HFF-Myc (cell line): ENCODE measurements around the gene C6orf47.

Experiments
- DNase-seq: peaks from one replicate; pipeline ENCODE4 v3.0.0-alpha.2; 2011; ENCODE audit warnings: low read depth; ENCODE audit errors: extremely low read depth
- H3K4me3 ChIP-seq: replicated peaks from 2 replicates; pipeline ENCODE4 v1.5.1; 2011; ENCODE audit warnings: low read depth, mild to moderate bottlenecking, control low read depth, low read length
- TF ChIP-seq, protein P1 (sequence below): IDR thresholded peaks from 2 replicates; pipeline ENCODE4 v1.5.1; 2012; ENCODE audit warnings: mild to moderate bottlenecking, low read depth, low read length, control low read depth; ENCODE audit errors: missing control alignments

Gene C6orf47

DNA sequence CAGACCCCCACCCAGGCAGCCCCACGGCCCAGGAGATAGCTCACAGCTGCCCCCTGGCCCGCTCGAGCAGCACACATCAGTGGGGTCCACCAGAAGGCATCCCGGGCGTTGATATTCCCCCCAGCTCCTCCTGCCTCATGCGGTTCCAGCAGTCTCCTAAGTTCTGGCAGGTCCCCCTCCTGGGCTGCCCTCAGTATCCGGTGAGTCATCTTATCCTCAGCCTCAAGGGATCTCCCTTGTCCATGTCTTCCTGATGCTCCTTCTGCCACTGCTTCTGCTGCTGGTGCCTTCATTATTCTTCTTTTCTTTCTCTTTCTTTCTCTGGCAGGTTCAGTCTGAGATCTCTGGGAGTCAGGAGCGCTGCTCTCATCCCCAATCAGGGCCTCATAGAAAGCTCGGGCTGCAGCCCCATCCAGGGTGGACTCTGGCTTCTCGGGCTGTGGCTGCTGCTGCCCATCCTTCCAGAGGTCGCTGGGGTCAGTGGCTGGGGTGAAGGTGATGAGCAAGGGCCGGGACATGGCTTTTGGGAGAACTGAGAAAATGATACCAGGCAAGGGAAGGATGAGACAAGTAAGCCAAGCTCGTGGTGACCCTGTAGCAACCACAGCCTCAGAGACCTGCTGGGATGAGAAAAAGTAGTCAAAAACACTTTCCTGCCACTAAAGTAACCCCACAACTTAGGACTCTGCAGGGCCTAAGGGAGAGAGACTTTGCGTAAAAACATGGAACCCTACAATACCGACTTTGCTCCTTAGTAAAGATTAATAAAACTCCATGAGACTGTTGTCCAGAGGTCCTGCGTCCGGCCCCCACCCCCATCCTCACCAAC, 3.6 kb upstream of the C6orf47 start:
- DNase-seq, result peak; percentile 61
- TF ChIP-seq, protein P1, sequence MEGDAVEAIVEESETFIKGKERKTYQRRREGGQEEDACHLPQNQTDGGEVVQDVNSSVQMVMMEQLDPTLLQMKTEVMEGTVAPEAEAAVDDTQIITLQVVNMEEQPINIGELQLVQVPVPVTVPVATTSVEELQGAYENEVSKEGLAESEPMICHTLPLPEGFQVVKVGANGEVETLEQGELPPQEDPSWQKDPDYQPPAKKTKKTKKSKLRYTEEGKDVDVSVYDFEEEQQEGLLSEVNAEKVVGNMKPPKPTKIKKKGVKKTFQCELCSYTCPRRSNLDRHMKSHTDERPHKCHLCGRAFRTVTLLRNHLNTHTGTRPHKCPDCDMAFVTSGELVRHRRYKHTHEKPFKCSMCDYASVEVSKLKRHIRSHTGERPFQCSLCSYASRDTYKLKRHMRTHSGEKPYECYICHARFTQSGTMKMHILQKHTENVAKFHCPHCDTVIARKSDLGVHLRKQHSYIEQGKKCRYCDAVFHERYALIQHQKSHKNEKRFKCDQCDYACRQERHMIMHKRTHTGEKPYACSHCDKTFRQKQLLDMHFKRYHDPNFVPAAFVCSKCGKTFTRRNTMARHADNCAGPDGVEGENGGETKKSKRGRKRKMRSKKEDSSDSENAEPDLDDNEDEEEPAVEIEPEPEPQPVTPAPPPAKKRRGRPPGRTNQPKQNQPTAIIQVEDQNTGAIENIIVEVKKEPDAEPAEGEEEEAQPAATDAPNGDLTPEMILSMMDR, result no peak
- peak overlapping the region; percentile 97 for H3K4me3 ChIP-seq

DNA sequence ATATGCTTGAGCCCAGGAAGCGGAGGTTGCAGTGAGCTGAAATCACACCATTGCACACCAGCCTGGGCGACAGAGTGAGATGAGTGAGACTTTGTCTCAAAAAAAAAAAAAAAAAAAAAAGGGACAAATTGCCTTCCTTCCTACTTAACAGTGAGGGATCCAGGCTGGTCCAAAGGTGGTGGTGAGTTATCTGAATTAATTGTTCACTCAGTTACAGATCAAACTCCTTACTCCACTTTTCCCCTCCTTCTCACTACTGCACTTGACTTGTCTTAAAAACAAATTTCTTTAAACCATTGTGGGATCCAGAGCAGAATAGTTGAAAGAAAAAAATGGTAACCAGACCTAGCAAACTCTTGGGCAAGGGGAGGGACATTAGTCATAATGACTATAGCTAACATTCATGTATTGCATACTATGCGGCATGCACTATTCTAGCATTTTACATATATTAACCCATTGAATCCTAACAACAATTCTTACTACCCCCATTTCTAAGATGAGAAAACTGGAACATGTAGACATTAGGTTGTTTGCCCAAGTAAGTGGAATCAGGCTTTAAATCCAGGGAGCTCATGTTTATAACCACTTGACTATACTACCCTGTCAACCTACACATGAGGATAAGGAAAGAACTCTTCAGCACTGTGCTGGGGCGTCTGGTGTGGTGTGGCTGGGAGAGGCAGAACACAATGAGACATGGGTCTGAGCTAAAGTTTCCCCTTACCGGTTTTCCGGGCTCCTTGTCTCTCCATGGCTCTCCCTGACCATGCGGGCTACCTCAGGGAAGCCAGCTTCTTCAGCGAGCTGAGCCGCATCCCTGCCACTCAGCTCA, 2.8 kb upstream of the C6orf47 start:
- TF ChIP-seq, protein P1, result no peak
- peak overlapping the region; percentile 97 for H3K4me3 ChIP-seq
- no peak for DNase-seq

DNA sequence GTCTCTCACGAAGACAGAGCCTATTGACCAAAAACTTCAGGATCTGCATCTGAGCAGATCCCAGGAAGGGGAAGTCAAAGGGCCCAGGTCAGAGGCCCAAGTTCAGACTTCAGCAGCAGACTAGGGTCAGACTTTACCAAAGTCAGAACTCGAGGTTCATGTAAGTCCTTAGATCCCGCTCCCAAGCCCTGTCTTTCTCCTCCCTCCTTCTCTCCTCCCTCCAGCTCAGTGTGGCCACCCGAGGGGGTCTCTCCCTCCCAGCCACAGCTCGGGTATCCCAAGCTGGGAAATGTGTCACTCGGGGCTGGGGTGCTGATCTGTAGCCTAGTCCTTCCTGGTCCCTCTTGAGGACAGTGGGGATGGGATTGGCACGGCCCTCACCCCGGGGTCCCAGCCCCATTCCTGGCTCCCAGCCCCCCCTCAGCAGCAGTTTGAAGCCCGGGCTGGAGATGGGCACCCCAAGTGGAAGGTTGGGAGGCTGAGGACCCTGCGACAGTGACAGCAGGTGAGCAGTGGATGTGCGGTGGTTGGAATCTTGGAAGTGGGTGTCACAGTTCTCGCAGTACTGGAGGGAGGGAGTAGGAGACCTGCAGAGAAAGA, 1.6 kb upstream of the C6orf47 start:
- TF ChIP-seq, protein P1, result no peak
- no peak for DNase-seq
- peak overlapping the region; percentile 97; the same call in 1 of the 2 replicates for H3K4me3 ChIP-seq

DNA sequence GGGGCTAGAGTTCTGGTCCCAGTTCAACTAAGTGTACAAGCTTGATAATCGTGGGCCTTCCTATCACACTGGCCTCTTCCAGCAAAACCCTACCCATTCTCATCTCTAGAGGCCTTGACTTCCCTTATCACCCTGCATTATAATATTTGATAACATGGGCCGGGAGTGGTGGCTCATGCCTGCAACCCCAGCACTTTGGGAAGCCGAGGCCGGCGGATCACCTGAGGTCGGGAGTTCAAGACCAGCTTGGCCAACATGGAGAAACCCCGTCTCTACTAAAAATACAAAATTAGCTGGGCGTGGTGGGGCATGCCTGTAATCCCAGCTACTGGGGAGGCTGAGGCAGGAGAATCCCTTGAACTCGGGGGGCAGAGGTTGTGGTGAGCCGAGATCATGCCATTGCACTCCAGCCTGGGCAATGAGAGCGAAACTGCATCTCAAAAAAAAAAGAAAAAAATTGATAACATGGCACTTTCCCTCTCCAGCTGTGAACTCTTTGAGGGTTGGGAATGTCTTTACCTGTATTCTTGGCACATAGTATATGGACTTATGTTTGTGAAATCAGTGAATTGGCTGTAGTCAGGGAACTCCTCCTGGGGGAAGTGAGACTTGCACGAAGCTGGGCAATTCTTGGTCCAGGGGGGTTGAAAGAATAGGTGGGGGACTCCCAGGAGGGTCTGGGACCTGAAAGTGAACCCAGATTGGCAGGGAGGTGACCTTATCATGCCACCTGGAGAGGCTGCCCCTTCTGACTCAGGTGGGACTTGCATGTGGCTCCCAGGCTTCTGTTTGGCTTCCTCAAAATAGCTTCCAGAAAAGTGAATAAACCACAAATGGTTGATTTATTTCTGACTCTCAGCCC, 915 bp upstream of the C6orf47 start:
- no peak for DNase-seq
- TF ChIP-seq, protein P1, result no peak

DNA sequence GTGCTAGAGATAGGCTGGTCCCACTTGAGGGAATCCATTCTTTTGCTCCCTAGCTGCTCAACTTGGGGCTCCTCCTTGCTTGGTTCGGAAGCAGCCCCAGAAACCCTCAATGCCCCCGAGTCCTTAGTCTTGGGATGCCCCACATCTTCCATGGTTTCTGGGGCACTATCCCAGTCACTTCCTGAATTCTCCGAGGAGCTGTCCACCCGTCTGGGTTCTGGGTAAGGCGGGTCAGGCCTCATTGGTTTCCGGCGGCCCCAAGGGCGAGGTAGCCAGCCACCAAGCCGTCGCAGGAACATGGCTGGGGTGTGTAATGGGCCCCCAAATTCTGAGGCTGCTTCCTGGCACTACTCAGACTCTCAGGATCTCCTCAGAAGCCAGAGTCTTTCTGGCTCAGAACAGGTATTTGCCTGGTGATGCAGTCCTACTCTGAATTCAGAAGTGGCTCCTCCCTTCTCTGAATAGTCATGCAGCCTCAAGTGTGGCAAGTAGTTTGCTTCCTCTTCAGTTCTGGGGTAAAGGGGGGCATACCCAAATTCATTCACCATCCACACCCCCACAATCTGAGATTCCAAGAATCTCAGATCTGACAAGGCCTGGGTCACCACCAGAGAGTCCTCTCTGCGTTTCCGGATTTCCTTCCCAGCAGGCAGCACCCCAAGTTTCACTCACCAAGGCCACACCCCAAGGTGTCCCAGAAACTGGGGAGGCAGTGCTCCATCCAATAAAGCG, 763 bp downstream of the C6orf47 start:
- TF ChIP-seq, protein P1, result no peak
- H3K4me3 ChIP-seq, result peak overlapping the region; percentile 71
- DNase-seq, result no peak

More for the DNA sequence above, 915 bp upstream of the C6orf47 start:
- peak overlapping the region; percentile 71 for H3K4me3 ChIP-seq
